ENCODE measurements around the gene PLRG1.

- TF ChIP-seq, protein P1, sequence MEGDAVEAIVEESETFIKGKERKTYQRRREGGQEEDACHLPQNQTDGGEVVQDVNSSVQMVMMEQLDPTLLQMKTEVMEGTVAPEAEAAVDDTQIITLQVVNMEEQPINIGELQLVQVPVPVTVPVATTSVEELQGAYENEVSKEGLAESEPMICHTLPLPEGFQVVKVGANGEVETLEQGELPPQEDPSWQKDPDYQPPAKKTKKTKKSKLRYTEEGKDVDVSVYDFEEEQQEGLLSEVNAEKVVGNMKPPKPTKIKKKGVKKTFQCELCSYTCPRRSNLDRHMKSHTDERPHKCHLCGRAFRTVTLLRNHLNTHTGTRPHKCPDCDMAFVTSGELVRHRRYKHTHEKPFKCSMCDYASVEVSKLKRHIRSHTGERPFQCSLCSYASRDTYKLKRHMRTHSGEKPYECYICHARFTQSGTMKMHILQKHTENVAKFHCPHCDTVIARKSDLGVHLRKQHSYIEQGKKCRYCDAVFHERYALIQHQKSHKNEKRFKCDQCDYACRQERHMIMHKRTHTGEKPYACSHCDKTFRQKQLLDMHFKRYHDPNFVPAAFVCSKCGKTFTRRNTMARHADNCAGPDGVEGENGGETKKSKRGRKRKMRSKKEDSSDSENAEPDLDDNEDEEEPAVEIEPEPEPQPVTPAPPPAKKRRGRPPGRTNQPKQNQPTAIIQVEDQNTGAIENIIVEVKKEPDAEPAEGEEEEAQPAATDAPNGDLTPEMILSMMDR (IDR thresholded peaks at IDR 0.05): no peak
- TF ChIP-seq EZH2 (IDR thresholded peaks at IDR 0.05): no peak
Measured at GRCh38 chr4:154497889-154498288, 52.3 kb downstream of the PLRG1 start.

Measured in neural progenitor cell (in vitro differentiated cells).